GM12878 (cell line): ENCODE data around the gene VPS13C. TPM values are rescaled to one million over a fixed set of nuclear protein-coding genes. Genes with fewer than 3 reads are reported as not detected.

ENCODE experiments used
- ATAC-seq: fragments of 200-7000 bp; cut with Tn5 transposase; 3 replicates; pipeline ENCODE4 v1.9.1; 2020; ENCODE audit warnings: mild to moderate bottlenecking, moderate library complexity
- BruUV-seq: library from RNA; stranded (reverse); fragments of 400-500 nt; replicated peaks from 2 replicates; lab custom pipeline; 2021; lab: Mats Ljungman, UMichigan
- CTCF ChIA-PET: fragments of 300-600 bp; sonication (Branson Sonifier 250); formaldehyde crosslinking; extraction: SDS; loops from one replicate; lab custom pipeline; 2021; ENCODE audit warnings: inconsistent platforms; lab: Yijun Ruan, JAX
- POLR2A ChIA-PET: fragments of 350-600 bp; formaldehyde crosslinking; extraction: SDS; loops from one replicate; lab custom pipeline; 2021; ENCODE audit warnings: inconsistent platforms; lab: Charles Lee
- RAD21 ChIA-PET: fragments of 300-600 bp; sonication (Branson Sonifier 250); formaldehyde crosslinking; loops from one replicate; lab custom pipeline; 2023; ENCODE audit warnings: antibody characterized with exemption; ENCODE audit not compliant: unreplicated experiment; lab: Charles Lee
- SMC1A ChIA-PET: fragments of 300-600 bp; sonication (Branson Sonifier 250); formaldehyde crosslinking; loops from one replicate; lab custom pipeline; 2023; ENCODE audit not compliant: unreplicated experiment, uncharacterized antibody; lab: Charles Lee
- DNase-seq: peaks from one replicate; pipeline ENCODE4 v3.0.0-alpha.2; 2011; ENCODE audit warnings: low read depth, low spot score
- FAIRE-seq: peaks from 3 replicates; lab custom pipeline; 2011; peaks lifted over from hg19 to GRCh38; lab: Jason Lieb, UNC
- H2AFZ ChIP-seq: 2 replicates; pipeline ENCODE4 v1.6.0; 2011; ENCODE audit warnings: low read depth, low read length, control low read depth; ENCODE audit not compliant: control insufficient read depth
- H3K27ac ChIP-seq: 2 replicates; pipeline ENCODE4 v1.5.1; 2011; ENCODE audit warnings: control low read depth; ENCODE audit not compliant: control insufficient read depth, insufficient read depth
- H3K27me3 ChIP-seq, 2 experiments: replicated peaks in 1 of 2; 2 replicates each; pipeline versions ENCODE4 v1.6.0 to v1.6.1; 2011; ENCODE audit warnings: low read length in 1 of 2; ENCODE audit not compliant: control insufficient read depth in 2 of 2, insufficient read depth in 2 of 2
- H3K36me3 ChIP-seq, 2 experiments: 2 replicates each; pipeline ENCODE4 v1.5.1; 2011; ENCODE audit warnings: low read length in 1 of 2; ENCODE audit not compliant: control insufficient read depth in 2 of 2, insufficient read depth in 2 of 2
- H3K4me1 ChIP-seq: 2 replicates; pipeline ENCODE4 v1.6.1; 2011; ENCODE audit warnings: mild to moderate bottlenecking, low read length, moderate library complexity, mixed read lengths; ENCODE audit not compliant: control insufficient read depth, insufficient read depth
- H3K4me2 ChIP-seq: 2 replicates; pipeline ENCODE4 v1.6.0; 2011; ENCODE audit warnings: control low read depth; ENCODE audit not compliant: control insufficient read depth, insufficient read depth
- H3K4me3 ChIP-seq: fragments of 200-600 bp; sonication (generic); 2 replicates; pipeline ENCODE4 v1.5.1; 2016
- H3K79me2 ChIP-seq: 2 replicates; pipeline ENCODE4 v1.6.0; 2011; ENCODE audit warnings: low read length; ENCODE audit not compliant: control insufficient read depth, insufficient read depth
- H3K9ac ChIP-seq: 2 replicates; pipeline ENCODE4 v1.8.0; 2011; ENCODE audit warnings: low read length, control low read depth, mixed read lengths; ENCODE audit not compliant: control insufficient read depth, insufficient read depth
- H3K9me3 ChIP-seq: replicated peaks from 3 replicates; pipeline ENCODE4 v1.5.1; 2011; ENCODE audit warnings: mild to moderate bottlenecking, low read length; ENCODE audit not compliant: control insufficient read depth, insufficient read depth
- H4K20me1 ChIP-seq: 2 replicates; pipeline ENCODE4 v1.6.0; 2011; ENCODE audit not compliant: control insufficient read depth, insufficient read depth
- BMI1 ChIP-seq: fragments of 450-650 bp; IDR thresholded peaks from 2 replicates; pipeline ENCODE4 v1.6.1; 2016; ENCODE audit warnings: mild to moderate bottlenecking, moderate library complexity, borderline replicate concordance
- CBFB ChIP-seq: IDR thresholded peaks from 2 replicates; pipeline ENCODE4 v1.6.1; 2016; ENCODE audit warnings: antibody characterized with exemption, low read depth
- DPF2 ChIP-seq: fragments of 450-650 bp; IDR thresholded peaks from 2 replicates; pipeline ENCODE4 v1.6.1; 2017; ENCODE audit warnings: mild to moderate bottlenecking
- GATAD2B ChIP-seq: fragments of 450-650 bp; conservative IDR thresholded peaks from 2 replicates; pipeline ENCODE4 v1.6.1; 2017; ENCODE audit warnings: low read depth, mild to moderate bottlenecking, moderate library complexity
- JUND ChIP-seq: IDR thresholded peaks from 2 replicates; pipeline ENCODE4 v1.6.1; 2012; ENCODE audit warnings: low read depth, mild to moderate bottlenecking, low read length, improper control_type of control experiment, moderate library complexity
- PRDM15 ChIP-seq: fragments of 450-650 bp; formaldehyde crosslinking; IDR thresholded peaks from 2 replicates; pipeline ENCODE4 v1.4.0; 2020; ENCODE audit warnings: mild to moderate bottlenecking, moderate library complexity
- RAD21 ChIP-seq: IDR thresholded peaks from 2 replicates; pipeline ENCODE4 v1.6.1; 2011; ENCODE audit warnings: mild to moderate bottlenecking, low read depth, low read length, moderate library complexity; ENCODE audit not compliant: insufficient read depth
- RAD51 ChIP-seq: fragments of 450-650 bp; IDR thresholded peaks from 2 replicates; pipeline ENCODE4 v1.6.1; 2016; ENCODE audit warnings: moderate library complexity, mild to moderate bottlenecking, inconsistent platforms
- SREBF1 ChIP-seq: IDR thresholded peaks from 2 replicates; pipeline ENCODE4 v1.6.1; 2012; ENCODE audit warnings: mild to moderate bottlenecking, low read length
- TBL1XR1 ChIP-seq: IDR thresholded peaks from 2 replicates; pipeline ENCODE4 v1.6.1; 2012; ENCODE audit warnings: low read depth, low read length, improper control_type of control experiment
- WGBS: methylation state at CpG from one replicate; pipeline ENCODE4 v1.1.6; 2016; ENCODE audit warnings: low lambda C conversion rate; ENCODE audit not compliant: insufficient replicate concordance, insufficient coverage; ENCODE audit errors: missing lambda C conversion rate; 5-methylcytosine and 5-hydroxymethylcytosine counted together
- in situ Hi-C: fragments of 300-500 bp; cut with MboI; formaldehyde crosslinking; loops from 9 replicates; pipeline ENCODE4 v1.14.3; 2018; ENCODE audit warnings: mixed read lengths
- intact Hi-C: fragments of 100-400 bp; cut with micrococcal nuclease; formaldehyde crosslinking; loops from one replicate; pipeline ENCODE4 v1.14.2; 2022; ENCODE audit not compliant: unreplicated experiment
- polyA plus RNA-seq, 11 experiments: library from polyadenylated mRNA; depleted of rRNA in 4 of 11; unstranded in 6 of 11; stranded (reverse) in 5 of 11; fragments of >200 nt; fragmentation: Nextera tagmentation in 4 of 11; fragmentation: Illumina TruSeq in 1 of 11; extraction: Ambion mirVana in 4 of 11; extraction: Trizol in 1 of 11; gene quantifications; 1 replicate in 1 of 11; 2 replicates in 10 of 11; pipeline versions ENCODE4 v1.2.1 to v1.2.3, GENCODE V29; 2011 to 2016; ENCODE audit warnings: inconsistent platforms in 2 of 11, missing spikeins in 2 of 11, low read depth in 1 of 11
- total RNA-seq, 4 experiments: library from RNA; depleted of rRNA in 3 of 4; stranded (reverse); fragments of >200 nt in 3 of 4; fragmentation: Illumina TruSeq in 1 of 4; extraction: Trizol in 1 of 4; gene quantifications; 2 replicates each; pipeline versions ENCODE4 v1.2.1 to v1.2.3, GENCODE V29; 2013 to 2021
- TF ChIP-seq, protein P1 (sequence below): fragments of 450-650 bp; IDR thresholded peaks from 2 replicates; pipeline ENCODE4 v1.6.1; 2017; ENCODE audit warnings: mild to moderate bottlenecking, low read depth, inconsistent platforms; ENCODE audit not compliant: poor library complexity, severe bottlenecking
- TF ChIP-seq, protein P2 (sequence below): fragments of 450-650 bp; IDR thresholded peaks from 2 replicates; pipeline ENCODE4 v1.6.1; 2016; ENCODE audit warnings: mild to moderate bottlenecking, moderate library complexity, borderline replicate concordance
- TF ChIP-seq, protein P3 (sequence below): fragments of 150-350 bp; IDR thresholded peaks from 2 replicates; pipeline ENCODE4 v1.6.1; 2014; ENCODE audit warnings: mild to moderate bottlenecking, low read depth, low read length

VPS13C gene
- total and polyA plus RNA-seq, 10 of the 15 experiments (the other 5 are each of a cell fraction or from before 2014, with no cell fraction given) = 9.3 to 53.1 (median 31.8) TPM

DNA sequence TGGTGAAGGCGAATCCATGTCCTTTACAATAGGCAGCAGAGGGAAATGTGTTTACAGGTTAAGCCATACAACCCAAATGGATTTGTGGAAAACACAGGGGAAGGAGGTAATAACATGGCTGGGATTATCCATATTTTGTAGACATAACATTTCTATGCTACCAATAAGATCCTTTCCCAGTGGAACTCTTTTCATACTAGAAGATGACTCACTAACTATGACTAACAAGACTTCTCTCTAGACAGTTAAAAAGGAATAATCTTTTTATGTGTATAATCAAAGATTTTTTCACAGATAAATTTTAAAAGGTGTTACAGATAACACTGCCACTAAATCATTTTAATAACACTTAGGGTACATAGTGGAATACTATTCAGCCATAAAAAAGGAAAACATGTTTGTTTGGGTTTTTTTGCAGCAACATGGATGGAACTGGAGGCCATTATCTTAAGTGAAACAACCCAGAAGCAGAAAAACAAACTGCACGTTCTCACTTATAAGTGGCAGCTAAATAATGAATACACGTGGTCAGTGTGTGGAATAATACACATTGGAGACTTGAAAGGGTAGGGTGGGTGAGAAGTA is 39.6 kb downstream of the VPS13C start:
- CTCF ChIA-PET = no interaction called here
- POLR2A ChIA-PET = no interaction called here
- DNase-seq (no peak), ATAC-seq (no peak), FAIRE-seq (no peak)
- Histone ChIP-seq H3K4me1 (no peaks in the 10 kb centered on the region), H2AFZ (no peak overlapping the region), H3K9ac (no peak overlapping the region), H3K36me3 (peaks cover 0 to 14% of the 10 kb centered on the region in 2 experiments; a peak in 2 of 4 replicates), H3K27me3 (no peaks in the 10 kb centered on the region), H3K4me3 (no peak overlapping the region), H3K79me2 (no peaks in the 10 kb centered on the region), H4K20me1 (no peaks in the 10 kb centered on the region), H3K27ac (no peak overlapping the region), H3K9me3 (peaks cover 3% of the 10 kb centered on the region; the same call in 1 of the 3 replicates), H3K4me2 (no peak overlapping the region)
- intact Hi-C loops (no loop called here), in situ Hi-C loops (no loop called here)
- no TSS peak for BruUV-seq
- RAD21 ChIA-PET = no interaction called here
- 100% methylated on average over 3 of the region's 3 CpGs for WGBS
- SMC1A ChIA-PET = no interaction called here
- TF ChIP-seq, protein P1, sequence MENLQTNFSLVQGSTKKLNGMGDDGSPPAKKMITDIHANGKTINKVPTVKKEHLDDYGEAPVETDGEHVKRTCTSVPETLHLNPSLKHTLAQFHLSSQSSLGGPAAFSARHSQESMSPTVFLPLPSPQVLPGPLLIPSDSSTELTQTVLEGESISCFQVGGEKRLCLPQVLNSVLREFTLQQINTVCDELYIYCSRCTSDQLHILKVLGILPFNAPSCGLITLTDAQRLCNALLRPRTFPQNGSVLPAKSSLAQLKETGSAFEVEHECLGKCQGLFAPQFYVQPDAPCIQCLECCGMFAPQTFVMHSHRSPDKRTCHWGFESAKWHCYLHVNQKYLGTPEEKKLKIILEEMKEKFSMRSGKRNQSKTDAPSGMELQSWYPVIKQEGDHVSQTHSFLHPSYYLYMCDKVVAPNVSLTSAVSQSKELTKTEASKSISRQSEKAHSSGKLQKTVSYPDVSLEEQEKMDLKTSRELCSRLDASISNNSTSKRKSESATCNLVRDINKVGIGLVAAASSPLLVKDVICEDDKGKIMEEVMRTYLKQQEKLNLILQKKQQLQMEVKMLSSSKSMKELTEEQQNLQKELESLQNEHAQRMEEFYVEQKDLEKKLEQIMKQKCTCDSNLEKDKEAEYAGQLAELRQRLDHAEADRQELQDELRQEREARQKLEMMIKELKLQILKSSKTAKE = no peak
- TF ChIP-seq BMI1 = no peak
- TF ChIP-seq DPF2 = no peak
- no peak for TF ChIP-seq SREBF1
- TF ChIP-seq RAD51 = no peak
- TF ChIP-seq GATAD2B = no peak
- TF ChIP-seq RAD21 = no peak
- no peak for TF ChIP-seq CBFB
- TF ChIP-seq, protein P2, sequence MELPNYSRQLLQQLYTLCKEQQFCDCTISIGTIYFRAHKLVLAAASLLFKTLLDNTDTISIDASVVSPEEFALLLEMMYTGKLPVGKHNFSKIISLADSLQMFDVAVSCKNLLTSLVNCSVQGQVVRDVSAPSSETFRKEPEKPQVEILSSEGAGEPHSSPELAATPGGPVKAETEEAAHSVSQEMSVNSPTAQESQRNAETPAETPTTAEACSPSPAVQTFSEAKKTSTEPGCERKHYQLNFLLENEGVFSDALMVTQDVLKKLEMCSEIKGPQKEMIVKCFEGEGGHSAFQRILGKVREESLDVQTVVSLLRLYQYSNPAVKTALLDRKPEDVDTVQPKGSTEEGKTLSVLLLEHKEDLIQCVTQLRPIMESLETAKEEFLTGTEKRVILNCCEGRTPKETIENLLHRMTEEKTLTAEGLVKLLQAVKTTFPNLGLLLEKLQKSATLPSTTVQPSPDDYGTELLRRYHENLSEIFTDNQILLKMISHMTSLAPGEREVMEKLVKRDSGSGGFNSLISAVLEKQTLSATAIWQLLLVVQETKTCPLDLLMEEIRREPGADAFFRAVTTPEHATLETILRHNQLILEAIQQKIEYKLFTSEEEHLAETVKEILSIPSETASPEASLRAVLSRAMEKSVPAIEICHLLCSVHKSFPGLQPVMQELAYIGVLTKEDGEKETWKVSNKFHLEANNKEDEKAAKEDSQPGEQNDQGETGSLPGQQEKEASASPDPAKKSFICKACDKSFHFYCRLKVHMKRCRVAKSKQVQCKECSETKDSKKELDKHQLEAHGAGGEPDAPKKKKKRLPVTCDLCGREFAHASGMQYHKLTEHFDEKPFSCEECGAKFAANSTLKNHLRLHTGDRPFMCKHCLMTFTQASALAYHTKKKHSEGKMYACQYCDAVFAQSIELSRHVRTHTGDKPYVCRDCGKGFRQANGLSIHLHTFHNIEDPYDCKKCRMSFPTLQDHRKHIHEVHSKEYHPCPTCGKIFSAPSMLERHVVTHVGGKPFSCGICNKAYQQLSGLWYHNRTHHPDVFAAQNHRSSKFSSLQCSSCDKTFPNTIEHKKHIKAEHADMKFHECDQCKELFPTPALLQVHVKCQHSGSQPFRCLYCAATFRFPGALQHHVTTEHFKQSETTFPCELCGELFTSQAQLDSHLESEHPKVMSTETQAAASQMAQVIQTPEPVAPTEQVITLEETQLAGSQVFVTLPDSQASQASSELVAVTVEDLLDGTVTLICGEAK = no peak
- no peak for TF ChIP-seq JUND
- no peak for TF ChIP-seq PRDM15
- TF ChIP-seq, protein P3, sequence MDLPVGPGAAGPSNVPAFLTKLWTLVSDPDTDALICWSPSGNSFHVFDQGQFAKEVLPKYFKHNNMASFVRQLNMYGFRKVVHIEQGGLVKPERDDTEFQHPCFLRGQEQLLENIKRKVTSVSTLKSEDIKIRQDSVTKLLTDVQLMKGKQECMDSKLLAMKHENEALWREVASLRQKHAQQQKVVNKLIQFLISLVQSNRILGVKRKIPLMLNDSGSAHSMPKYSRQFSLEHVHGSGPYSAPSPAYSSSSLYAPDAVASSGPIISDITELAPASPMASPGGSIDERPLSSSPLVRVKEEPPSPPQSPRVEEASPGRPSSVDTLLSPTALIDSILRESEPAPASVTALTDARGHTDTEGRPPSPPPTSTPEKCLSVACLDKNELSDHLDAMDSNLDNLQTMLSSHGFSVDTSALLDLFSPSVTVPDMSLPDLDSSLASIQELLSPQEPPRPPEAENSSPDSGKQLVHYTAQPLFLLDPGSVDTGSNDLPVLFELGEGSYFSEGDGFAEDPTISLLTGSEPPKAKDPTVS = no peak
- no peak for TF ChIP-seq TBL1XR1
